ENCODE results near the gene LRRFIP2. TPM values are rescaled to one million over a fixed set of nuclear protein-coding genes. Genes with fewer than 3 reads are reported as not detected.

LRRFIP2 gene
- total RNA-seq (2022; extraction: Qiagen RNA extraction; ENCODE audit: low read depth), result 51.9 to 63.1 TPM (median 58.7 TPM) in 5 replicates

GRCh38 chr3:37174532-37175126, at the start of gene LRRFIP2:
Gene LRRFIP2, minus strand, starts transcription at chr3:37174582. Its CDS starts 25,599 bp downstream, at chr3:37148983.

Other genes starting within 250 kb of the LRRFIP2 start
- gene TRANK1, start 229.5 kb downstream of the LRRFIP2 start, total RNA-seq (2022; extraction: Qiagen RNA extraction; ENCODE audit: low read depth), result 1.5 to 2.0 TPM (median 1.8 TPM) in 5 replicates
- gene EPM2AIP1, start 181.5 kb downstream of the LRRFIP2 start, total RNA-seq (2022; extraction: Qiagen RNA extraction; ENCODE audit: low read depth), result 4.8 to 8.0 TPM (median 7.4 TPM) in 5 replicates
- 32.8 to 39.8 TPM (median 35.5 TPM) in 5 replicates for gene MLH1, start 181.1 kb downstream of the LRRFIP2 start, total RNA-seq (2022; extraction: Qiagen RNA extraction; ENCODE audit: low read depth)
- 30.8 to 47.7 TPM (median 40.1 TPM) in 5 replicates for gene GOLGA4, start 68.7 kb upstream of the LRRFIP2 start, total RNA-seq (2022; extraction: Qiagen RNA extraction; ENCODE audit: low read depth)

Data from A549 treated with DMSO at 1 μM for 4 hours (cell line).